Muscle of arm (tissue), 12 donors: ENCODE measurements around the gene ATF6. TPM values are rescaled to one million over a fixed set of nuclear protein-coding genes. Genes with fewer than 3 reads are reported as not detected.
"Not testable (repeated sequence)": the region's sequence is repeated elsewhere in the genome, so short reads cannot be mapped to it uniquely, and the experiment has no call there.

Source experiments
- DNase-seq: peaks from one replicate; pipeline ENCODE4 v3.0.0-alpha.2; 2013
- polyA plus RNA-seq, 12 donors: library from polyadenylated mRNA; unstranded; fragments of 120-200 nt; gene quantifications; one replicate each; pipeline ENCODE4 v1.2.1, GENCODE V29; 2013; ENCODE audit not compliant: insufficient read length in 12 of 12

ATF6 gene
- polyA plus RNA-seq, 12 donors, result 15.4 to 23.1 (median 19.7) TPM; not detected in 1

- DNase-seq, result no peak
Measured at GRCh38 chr1:161772397-161772796, 6.3 kb downstream of the ATF6 start.

- no peak for DNase-seq
Measured at GRCh38 chr1:161773791-161774190, 7.7 kb downstream of the ATF6 start.

GRCh38 chr1:161777261-161777660, 11.1 kb downstream of the ATF6 start:
- DNase-seq, result no peak

DNA sequence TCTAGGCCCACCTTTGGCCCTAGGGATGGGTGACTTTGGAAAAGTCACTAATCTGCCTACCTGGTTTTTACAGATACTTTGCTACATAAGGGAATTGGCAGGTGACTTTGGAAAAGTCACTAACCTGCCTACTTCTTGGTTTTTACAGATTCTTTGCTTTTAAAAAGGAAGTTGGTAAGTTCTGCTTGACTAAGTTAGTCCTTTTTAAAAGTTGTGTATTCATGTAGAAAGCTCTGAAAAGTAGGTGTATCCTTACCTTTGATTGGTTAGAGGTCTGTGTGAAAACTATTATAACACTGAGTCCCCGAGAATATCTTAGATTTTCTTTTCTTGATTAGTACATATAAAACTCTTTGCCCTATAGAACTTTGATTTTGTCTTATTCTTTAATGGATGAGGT, 12.4 kb downstream of the ATF6 start:
- no peak for DNase-seq

GRCh38 chr1:161779393-161779792, 13.3 kb downstream of the ATF6 start:
- DNase-seq, result no peak

GRCh38 chr1:161781995-161782394, 15.9 kb downstream of the ATF6 start:
- DNase-seq, result no peak

DNA sequence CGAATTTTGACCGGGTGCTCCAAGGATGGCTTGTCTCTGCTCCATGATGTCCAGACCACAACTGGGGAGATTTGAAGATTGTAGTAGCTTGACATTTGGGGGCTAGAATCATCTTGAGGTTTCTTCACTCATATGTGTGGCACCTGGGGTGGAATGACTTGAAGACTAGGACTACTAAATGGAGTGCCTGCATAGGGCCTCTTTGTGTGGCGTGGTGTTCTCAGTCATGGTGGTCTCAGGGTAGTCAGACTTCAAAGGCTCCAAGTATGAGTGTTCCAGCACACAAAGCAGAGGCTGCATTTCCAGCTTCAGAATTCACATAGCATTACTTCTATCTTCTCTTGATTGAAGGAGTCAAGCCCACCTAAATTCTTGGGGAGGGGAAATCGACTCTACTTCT, 16.8 kb downstream of the ATF6 start:
- DNase-seq, result no peak

GRCh38 chr1:161784968-161785367, 18.8 kb downstream of the ATF6 start:
- no peak for DNase-seq

DNA sequence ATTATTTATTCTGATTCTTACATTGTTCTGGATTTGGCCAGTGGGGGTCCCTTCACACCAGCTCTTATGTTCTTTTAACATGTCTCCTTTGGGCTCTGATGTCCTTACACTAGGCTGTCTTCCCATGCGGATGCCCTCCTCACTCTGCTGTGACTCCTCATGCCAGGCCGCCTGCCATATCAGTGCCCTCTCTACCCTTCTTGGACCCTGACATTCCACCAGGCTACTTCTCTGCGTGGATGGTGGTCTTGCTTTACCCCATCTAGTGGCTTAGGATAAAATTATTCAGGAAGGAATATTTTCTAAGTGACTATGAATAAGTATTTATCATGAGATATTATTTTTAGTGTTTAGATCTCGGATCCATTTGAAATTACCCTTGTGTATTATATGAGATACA, 21.2 kb downstream of the ATF6 start:
- no peak for DNase-seq

DNA sequence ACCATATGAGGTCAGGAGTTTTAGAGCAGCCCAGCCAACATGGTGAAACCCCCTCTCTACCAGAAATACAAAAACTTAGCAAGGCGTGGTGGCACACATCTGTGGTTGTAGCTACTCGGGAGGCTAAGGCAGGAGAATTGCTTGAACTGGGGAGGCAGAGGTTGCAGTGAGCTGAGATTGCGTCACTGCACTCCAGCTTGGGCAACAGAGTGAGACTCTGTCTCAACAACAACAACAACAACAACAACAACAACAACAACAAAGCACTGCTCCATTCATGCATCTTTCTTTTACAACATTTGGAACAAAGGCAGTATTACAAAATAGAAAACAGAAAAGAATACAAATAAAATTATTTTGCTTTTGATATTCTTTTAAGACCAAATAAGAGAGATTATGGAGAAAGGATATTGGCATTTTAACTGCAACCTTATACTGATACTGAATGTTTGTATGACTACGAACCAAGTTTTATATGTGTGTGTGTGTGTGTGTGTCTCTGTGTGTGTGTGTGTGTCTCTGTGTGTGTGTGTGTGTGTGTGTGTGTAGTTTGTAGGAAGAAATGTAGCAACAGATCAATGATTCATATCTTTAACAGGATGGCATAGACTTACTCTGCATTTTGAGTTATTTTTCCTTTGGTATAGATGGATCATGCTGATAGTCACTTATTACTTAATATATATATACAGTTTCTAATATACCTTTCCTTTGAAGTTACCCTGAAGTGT, 24.6 kb downstream of the ATF6 start:
- no peak for DNase-seq

DNA sequence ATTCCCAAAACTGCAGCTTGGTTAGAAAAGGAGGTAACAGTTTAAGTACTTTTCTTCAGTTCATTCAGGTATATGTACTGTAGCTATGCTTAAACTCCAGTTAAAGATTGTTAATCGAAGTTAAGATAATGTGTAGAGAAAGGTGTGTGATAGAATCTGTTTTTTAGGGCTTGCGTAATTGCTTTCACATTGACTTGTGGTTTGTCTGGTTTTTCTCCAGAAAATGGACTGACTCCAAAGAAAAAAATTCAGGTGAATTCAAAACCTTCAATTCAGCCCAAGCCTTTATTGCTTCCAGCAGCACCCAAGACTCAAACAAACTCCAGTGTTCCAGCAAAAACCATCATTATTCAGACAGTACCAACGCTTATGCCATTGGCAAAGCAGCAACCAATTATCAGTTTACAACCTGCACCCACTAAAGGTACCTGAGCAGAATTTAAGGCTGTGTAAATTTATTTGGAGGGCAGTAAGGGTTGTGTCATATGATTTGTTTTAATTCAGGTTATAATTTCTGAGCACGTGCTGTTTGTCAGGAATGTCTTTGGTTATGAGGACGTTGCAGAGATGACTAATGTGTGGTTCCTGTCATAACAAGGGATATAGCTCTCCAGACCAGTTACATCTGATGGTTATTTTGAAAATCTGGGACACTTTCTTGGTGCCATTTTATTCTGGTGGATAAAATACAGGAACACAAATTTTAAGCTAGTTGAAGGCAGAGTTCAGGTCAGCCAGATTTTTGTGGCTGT, 26.0 kb downstream of the ATF6 start:
- DNase-seq, result no peak

DNA sequence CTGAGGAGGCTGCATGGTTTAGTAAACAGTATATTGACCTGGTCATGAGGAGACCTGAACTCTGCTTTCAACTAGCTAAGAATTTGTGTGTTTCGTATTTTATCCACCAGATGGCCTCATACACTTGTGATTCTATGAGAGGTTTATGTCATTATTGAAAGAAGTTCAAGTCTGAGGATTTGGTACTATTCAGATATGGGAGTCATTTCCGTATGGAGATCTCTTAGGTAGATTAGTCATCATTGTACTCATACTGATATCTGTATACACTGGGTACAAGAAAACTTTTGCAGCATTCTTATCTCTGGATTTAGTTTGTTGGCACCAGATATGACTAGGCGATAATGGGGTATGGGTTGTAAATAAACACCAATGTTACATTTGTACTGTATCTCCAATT, 26.6 kb downstream of the ATF6 start:
- peak; percentile 64 for DNase-seq

GRCh38 chr1:161799792-161800191, 33.7 kb downstream of the ATF6 start:
- DNase-seq, result no peak

DNA sequence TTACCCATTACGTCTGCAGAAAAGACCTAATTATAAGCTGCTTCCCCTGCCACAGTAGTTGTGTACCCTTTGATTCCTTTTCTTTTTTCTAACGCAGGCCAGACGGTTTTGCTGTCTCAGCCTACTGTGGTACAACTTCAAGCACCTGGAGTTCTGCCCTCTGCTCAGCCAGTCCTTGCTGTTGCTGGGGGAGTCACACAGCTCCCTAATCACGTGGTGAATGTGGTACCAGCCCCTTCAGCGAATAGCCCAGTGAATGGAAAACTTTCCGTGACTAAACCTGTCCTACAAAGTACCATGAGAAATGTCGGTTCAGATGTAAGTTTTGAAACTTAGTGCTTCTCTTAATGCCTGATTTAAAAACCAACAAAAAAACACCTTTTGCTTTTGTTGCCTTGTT, 35.8 kb downstream of the ATF6 start:
- DNase-seq, result no peak

- no peak for DNase-seq
Measured at GRCh38 chr1:161803181-161803580, 37.1 kb downstream of the ATF6 start.

- peak; percentile 62 for DNase-seq
Measured at GRCh38 chr1:161805399-161806197, 39.5 kb downstream of the ATF6 start.

GRCh38 chr1:161809202-161809601, 43.1 kb downstream of the ATF6 start:
- not testable (repeated sequence) for DNase-seq

DNA sequence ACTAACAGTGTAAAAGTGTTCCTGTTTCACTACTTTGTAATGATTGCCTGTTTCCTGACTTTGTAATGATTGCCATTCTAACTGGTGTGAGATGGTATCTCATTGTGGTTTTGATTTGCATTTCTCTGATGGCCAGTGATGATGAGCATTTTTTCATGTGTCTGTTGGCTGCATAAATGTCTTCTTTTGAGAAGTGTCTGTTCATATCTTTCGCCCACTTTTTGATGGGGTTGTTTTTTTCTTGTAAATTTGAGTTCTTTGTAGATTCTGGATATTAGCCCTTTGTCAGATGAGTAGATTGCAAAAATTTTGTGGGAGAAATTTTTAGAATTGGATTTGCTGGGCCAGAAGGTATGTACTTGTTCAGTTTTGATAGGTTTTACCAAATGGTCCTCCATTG, 43.5 kb downstream of the ATF6 start:
- DNase-seq, result not testable (repeated sequence)

DNA sequence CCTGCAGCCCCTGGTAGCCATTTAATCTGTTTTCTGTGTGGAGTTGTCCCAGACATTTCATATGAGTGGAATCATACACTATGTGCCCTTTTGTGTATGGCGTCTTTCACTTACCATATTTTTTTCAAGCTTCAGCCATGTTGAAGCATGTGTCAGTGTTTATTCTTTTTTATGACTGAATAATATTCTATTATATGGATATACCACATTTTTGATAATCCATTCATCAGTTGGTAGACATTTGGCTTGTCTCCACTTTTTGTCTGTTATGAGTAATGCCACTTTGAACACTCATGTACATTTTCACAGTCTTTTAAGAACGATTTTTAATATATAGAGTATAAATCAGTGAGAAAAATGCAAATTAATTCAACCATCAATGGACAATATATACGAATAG, 44.7 kb downstream of the ATF6 start:
- DNase-seq, result no peak

DNA sequence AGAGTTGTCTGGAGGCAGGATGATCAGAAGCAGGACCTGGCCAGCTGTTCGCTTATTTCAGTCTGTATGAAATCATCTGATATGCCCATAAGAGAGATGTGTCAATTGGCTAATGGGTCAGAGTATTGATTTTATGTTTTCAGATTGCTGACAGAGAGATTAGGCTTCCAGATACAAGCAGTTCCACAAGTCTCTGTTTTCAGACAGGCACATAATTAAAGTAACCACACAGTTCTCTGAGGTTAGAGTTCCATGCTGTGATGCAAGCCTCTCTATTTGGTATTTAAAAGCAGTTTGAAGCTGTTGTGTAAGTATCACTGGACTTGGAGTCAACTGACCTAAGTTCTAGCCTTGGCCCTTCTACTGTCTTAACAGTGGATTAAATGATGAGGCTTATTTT, 50.1 kb downstream of the ATF6 start:
- DNase-seq, result no peak

- DNase-seq, result no peak
Measured at GRCh38 chr1:161817176-161817730, 51.1 kb downstream of the ATF6 start.

- no peak for DNase-seq
Measured at GRCh38 chr1:161820914-161821313, 54.8 kb downstream of the ATF6 start.
